ENCODE data around the gene KRT6A.
"Not testable (repeated sequence)": the region's sequence is repeated elsewhere in the genome, so short reads cannot be mapped to it uniquely, and the experiment has no call there.

The KRT6A gene

GRCh38 chr12:52496054-52496453, 3.0 kb upstream of the KRT6A start:
- Histone ChIP-seq H3K27me3 (peaks cover 57% of the 10 kb centered on the region), H3K36me3 (no peaks in the 10 kb centered on the region), H3K9me3 (no peaks in the 10 kb centered on the region), H3K4me1 (no peaks in the 10 kb centered on the region), H3K4me3 (ENCODE audit: low read depth, low read length) (no peak overlapping the region)
- no peak for TF ChIP-seq CTCF (IDR thresholded peaks at IDR 0.05; ENCODE audit: low read depth, low read length)
- DNase-seq = no peak

DNA sequence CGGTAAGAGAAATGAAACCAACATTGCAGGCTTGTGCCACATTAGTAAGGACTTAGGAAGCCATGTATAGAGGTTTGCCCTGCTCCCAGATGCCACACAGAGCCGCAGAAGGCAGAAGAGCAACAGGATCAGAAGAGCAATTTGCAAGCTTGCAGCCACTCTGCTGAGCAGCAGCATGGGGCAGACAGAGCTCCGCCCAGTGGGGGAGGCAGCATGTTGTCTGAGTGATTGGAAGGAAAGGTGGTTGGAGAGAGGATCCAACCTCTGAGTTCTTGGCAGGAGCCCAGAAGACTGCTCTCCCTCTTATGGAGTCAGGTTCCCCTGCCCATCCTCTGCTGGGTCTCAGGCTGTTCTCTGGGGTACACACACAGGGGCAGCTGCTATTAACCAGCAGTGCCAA, 2.3 kb upstream of the KRT6A start:
- Histone ChIP-seq H3K9me3 (no peaks in the 10 kb centered on the region), H3K27me3 (peaks cover 59% of the 10 kb centered on the region), H3K4me1 (no peaks in the 10 kb centered on the region), H3K36me3 (no peaks in the 10 kb centered on the region), H3K4me3 (ENCODE audit: low read depth, low read length) (no peak overlapping the region)
- no peak for TF ChIP-seq CTCF (IDR thresholded peaks at IDR 0.05; ENCODE audit: low read depth, low read length)
- no peak for DNase-seq

GRCh38 chr12:52494518-52494917, 1.5 kb upstream of the KRT6A start:
- DNase-seq = no peak
- no peaks in the 10 kb centered on the region for H3K4me1 ChIP-seq
- no peak overlapping the region for H3K4me3 ChIP-seq (ENCODE audit: low read depth, low read length)
- no peak for TF ChIP-seq CTCF (IDR thresholded peaks at IDR 0.05; ENCODE audit: low read depth, low read length)
- H3K27me3 ChIP-seq = peaks cover 67% of the 10 kb centered on the region
- H3K9me3 ChIP-seq = no peaks in the 10 kb centered on the region
- no peaks in the 10 kb centered on the region for H3K36me3 ChIP-seq

DNA sequence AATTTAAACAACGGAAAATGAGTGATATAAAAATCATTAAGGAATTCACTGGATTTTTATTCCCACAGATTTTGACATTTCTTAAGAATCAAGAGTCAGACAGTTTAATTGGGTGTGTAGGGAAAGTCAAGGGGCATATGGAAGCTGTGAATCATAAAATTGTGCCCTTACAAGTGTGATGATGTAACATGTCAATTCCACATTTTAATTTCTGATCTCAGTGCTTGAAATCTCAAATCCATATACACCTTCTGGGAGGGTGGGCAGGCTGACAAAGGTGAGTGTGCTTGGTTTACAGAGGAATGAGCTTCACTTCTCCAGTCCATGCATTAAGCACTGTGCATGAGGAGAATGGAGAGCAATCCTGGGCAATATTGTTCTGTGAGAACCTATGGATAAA, 1.0 kb upstream of the KRT6A start:
- DNase-seq = no peak
- Histone ChIP-seq H3K9me3 (no peaks in the 10 kb centered on the region), H3K4me1 (no peaks in the 10 kb centered on the region), H3K4me3 (ENCODE audit: low read depth, low read length) (no peak overlapping the region), H3K27me3 (peaks cover 71% of the 10 kb centered on the region), H3K36me3 (no peaks in the 10 kb centered on the region)
- TF ChIP-seq CTCF (IDR thresholded peaks at IDR 0.05; ENCODE audit: low read depth, low read length) = no peak

- H3K27me3 ChIP-seq = peaks cover 64% of the 10 kb centered on the region
- H3K9me3 ChIP-seq; H3K36me3 ChIP-seq; H3K4me1 ChIP-seq; DNase-seq; H3K4me3 ChIP-seq (ENCODE audit: low read depth, low read length): not testable (repeated sequence)
These were observed 652 bp downstream of the KRT6A start for GRCh38 chr12:52492405-52492804.

GRCh38 chr12:52491495-52491894, 1.6 kb downstream of the KRT6A start:
- peaks cover 61% of the 10 kb centered on the region for H3K27me3 ChIP-seq
- DNase-seq; H3K4me1 ChIP-seq; H3K4me3 ChIP-seq (ENCODE audit: low read depth, low read length); H3K36me3 ChIP-seq; H3K9me3 ChIP-seq: not testable (repeated sequence)

DNA sequence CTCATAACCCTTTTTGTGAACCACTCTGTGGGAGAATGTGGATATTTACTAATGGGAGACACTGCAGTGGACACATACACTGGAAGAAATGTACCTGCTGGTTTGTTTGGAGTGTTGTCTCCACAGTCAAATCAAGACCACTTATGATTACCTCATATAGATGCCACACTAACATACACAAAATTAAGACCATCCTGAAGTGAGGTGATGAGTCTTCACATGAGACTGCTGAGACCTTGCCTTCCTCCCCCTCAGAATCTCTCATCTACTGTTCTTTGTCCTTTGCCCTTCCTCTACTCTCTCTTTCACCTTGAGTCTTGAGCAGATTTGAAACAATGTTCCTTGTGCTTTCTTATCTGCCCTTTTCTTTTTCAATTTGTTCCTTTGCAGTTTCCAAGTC, 4.3 kb downstream of the KRT6A start:
- no peaks in the 10 kb centered on the region for H3K36me3 ChIP-seq
- peaks cover 51% of the 10 kb centered on the region for H3K27me3 ChIP-seq
- TF ChIP-seq CTCF (IDR thresholded peaks at IDR 0.05; ENCODE audit: low read depth, low read length) = no peak
- H3K4me1 ChIP-seq = no peaks in the 10 kb centered on the region
- no peak for DNase-seq
- H3K4me3 ChIP-seq (ENCODE audit: low read depth, low read length) = no peak overlapping the region
- 0 out of 2 replicates have a peak, but pooled peaks cover 2% of the 10 kb centered on the region for H3K9me3 ChIP-seq

DNA sequence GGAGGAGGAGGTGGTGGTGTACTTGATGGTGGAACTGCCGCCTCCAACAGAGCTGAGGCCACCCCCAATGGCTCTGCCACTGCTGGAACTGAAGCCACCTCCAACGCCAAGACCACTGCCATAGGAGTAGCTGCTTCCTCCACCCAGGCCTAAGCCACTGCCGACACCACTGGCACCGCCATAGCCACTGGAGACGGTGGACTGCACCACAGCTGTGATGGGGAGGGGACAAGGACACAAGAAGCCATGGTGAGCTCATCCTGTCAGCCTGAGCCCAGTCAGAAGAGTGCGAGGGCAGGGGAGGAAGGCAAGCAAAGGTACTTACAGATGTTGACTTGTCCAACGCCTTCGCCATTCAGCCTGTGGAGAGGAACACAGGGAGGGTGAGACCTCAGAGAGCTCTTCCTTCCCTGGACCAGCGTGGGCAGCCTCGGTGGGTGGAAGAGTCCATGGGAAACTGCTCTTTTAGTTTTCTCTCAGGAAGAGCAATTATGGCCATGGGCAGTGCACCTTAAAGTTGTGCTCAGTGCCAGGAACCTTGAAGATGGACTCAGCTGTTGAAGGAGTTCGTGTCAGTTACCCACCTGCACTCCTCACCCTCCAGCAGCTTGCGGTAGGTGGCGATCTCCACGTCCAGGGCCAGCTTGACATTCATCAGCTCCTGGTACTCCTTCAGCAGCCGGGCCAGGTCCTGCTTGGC, 5.2 kb downstream of the KRT6A start:
- DNase-seq; H3K4me3 ChIP-seq (ENCODE audit: low read depth, low read length); H3K4me1 ChIP-seq; H3K9me3 ChIP-seq; H3K36me3 ChIP-seq: not testable (repeated sequence)
- peaks cover 44% of the 10 kb centered on the region for H3K27me3 ChIP-seq
